HEK293 (cell line): ENCODE results near the gene S1PR3.

ENCODE experiments used
- CTCF ChIA-PET: fragments of 350-600 bp; formaldehyde crosslinking; extraction: SDS; loops from one replicate; lab custom pipeline; 2021; ENCODE audit warnings: antibody characterized with exemption; lab: Yijun Ruan, JAX
- POLR2A ChIA-PET: fragments of 300-600 bp; formaldehyde crosslinking; extraction: SDS; loops from one replicate; lab custom pipeline; 2020; ENCODE audit warnings: antibody characterized with exemption, inconsistent platforms; lab: Yijun Ruan, JAX
- H3K27ac ChIP-seq: fragments of 200-500 bp; sonication (Bioruptor generic); 2 replicates; pipeline ENCODE4 v1.5.1; 2014; ENCODE audit warnings: low read depth, low read length, control low read depth, inconsistent platforms; ENCODE audit errors: extremely low read depth
- H3K36me3 ChIP-seq, 2 experiments: fragments of 200-500 bp in 1 of 2; sonication (Bioruptor generic) in 1 of 2; 1 replicate in 1 of 2; 2 replicates in 1 of 2; pipeline ENCODE4 v1.5.1; 2014 to 2017; ENCODE audit warnings: inconsistent platforms in 2 of 2, low read length in 2 of 2; ENCODE audit not compliant: control insufficient read depth in 2 of 2, insufficient read depth in 1 of 2
- H3K4me1 ChIP-seq: fragments of 200-500 bp; sonication (Bioruptor generic); 2 replicates; pipeline ENCODE4 v1.5.1; 2014; ENCODE audit warnings: mild to moderate bottlenecking, low read length, inconsistent platforms; ENCODE audit not compliant: control insufficient read depth, insufficient read depth
- H3K4me3 ChIP-seq: 2 replicates; pipeline ENCODE4 v1.5.1; 2011; ENCODE audit warnings: low read depth, mild to moderate bottlenecking, control low read depth, low read length, moderate library complexity
- H3K9me3 ChIP-seq: fragments of 200-500 bp; sonication (Bioruptor generic); 2 replicates; pipeline ENCODE4 v1.5.1; 2014; ENCODE audit warnings: low read depth, low read length, inconsistent platforms; ENCODE audit not compliant: control insufficient read depth, insufficient read depth
- ZBTB10 ChIP-seq: fragments of 450-650 bp; formaldehyde crosslinking; IDR thresholded peaks from 2 replicates; pipeline ENCODE4 v1.5.1; 2016; ENCODE audit warnings: missing biosample characterization, missing genetic modification characterization
- ZBTB26 ChIP-seq: fragments of 450-650 bp; formaldehyde crosslinking; optimal IDR thresholded peaks from 2 replicates; pipeline ENCODE3; 2016; ENCODE audit warnings: missing biosample characterization, mild to moderate bottlenecking, missing genetic modification characterization
- ZFP37 ChIP-seq: fragments of 450-650 bp; formaldehyde crosslinking; IDR thresholded peaks from 2 replicates; pipeline ENCODE4 v1.5.1; 2016; ENCODE audit warnings: missing biosample characterization, missing genetic modification characterization
- ZIC2 ChIP-seq: fragments of 450-650 bp; formaldehyde crosslinking; IDR thresholded peaks from 2 replicates; pipeline ENCODE4 v1.5.1; 2016; ENCODE audit warnings: missing biosample characterization, missing genetic modification characterization
- ZNF138 ChIP-seq: fragments of 450-650 bp; formaldehyde crosslinking; IDR thresholded peaks from 2 replicates; pipeline ENCODE4 v1.5.1; 2016; ENCODE audit warnings: missing biosample characterization, missing genetic modification characterization, borderline replicate concordance
- ZNF18 ChIP-seq: fragments of 450-650 bp; formaldehyde crosslinking; IDR thresholded peaks from 2 replicates; pipeline ENCODE4 v1.5.1; 2016; ENCODE audit warnings: missing biosample characterization, missing genetic modification characterization
- ZNF391 ChIP-seq: fragments of 450-650 bp; formaldehyde crosslinking; IDR thresholded peaks from 2 replicates; pipeline ENCODE4 v1.5.1; 2016; ENCODE audit warnings: low read depth, missing biosample characterization, missing genetic modification characterization, borderline replicate concordance
- ZNF398 ChIP-seq: fragments of 450-650 bp; formaldehyde crosslinking; IDR thresholded peaks from 2 replicates; pipeline ENCODE4 v1.5.1; 2017; ENCODE audit warnings: missing biosample characterization, missing genetic modification characterization
- ZNF404 ChIP-seq: fragments of 450-650 bp; formaldehyde crosslinking; IDR thresholded peaks from 2 replicates; pipeline ENCODE4 v1.5.1; 2017; ENCODE audit warnings: missing biosample characterization, missing genetic modification characterization
- ZNF449 ChIP-seq: fragments of 450-650 bp; formaldehyde crosslinking; IDR thresholded peaks from 2 replicates; pipeline ENCODE4 v1.5.1; 2017; ENCODE audit warnings: missing biosample characterization, mild to moderate bottlenecking, missing genetic modification characterization, moderate library complexity
- ZNF48 ChIP-seq: fragments of 450-650 bp; formaldehyde crosslinking; IDR thresholded peaks from 2 replicates; pipeline ENCODE4 v1.5.1; 2016; ENCODE audit warnings: missing biosample characterization, missing genetic modification characterization
- ZNF510 ChIP-seq: fragments of 450-650 bp; formaldehyde crosslinking; IDR thresholded peaks from 2 replicates; pipeline ENCODE4 v1.5.1; 2018; ENCODE audit warnings: mild to moderate bottlenecking, missing genetic modification characterization, missing biosample characterization; ENCODE audit not compliant: insufficient replicate concordance
- ZNF518A ChIP-seq: fragments of 450-650 bp; formaldehyde crosslinking; conservative IDR thresholded peaks from 2 replicates; pipeline ENCODE4 v1.5.1; 2016; ENCODE audit warnings: low read depth, missing biosample characterization, missing genetic modification characterization
- ZNF561 ChIP-seq: fragments of 450-650 bp; IDR thresholded peaks from 2 replicates; pipeline ENCODE4 v1.5.1; 2018; ENCODE audit warnings: missing biosample characterization, missing genetic modification characterization, borderline replicate concordance
- ZNF624 ChIP-seq: fragments of 450-650 bp; formaldehyde crosslinking; IDR thresholded peaks from 2 replicates; pipeline ENCODE4 v1.5.1; 2017; ENCODE audit warnings: missing biosample characterization, missing genetic modification characterization
- ZNF626 ChIP-seq: fragments of 450-650 bp; sonication (Bioruptor Pico); formaldehyde crosslinking; IDR thresholded peaks from 2 replicates; pipeline ENCODE4 v1.5.1; 2018; ENCODE audit warnings: missing biosample characterization, missing genetic modification characterization, inconsistent platforms
- ZSCAN5A ChIP-seq: fragments of 450-650 bp; formaldehyde crosslinking; IDR thresholded peaks from 2 replicates; pipeline ENCODE4 v1.5.1; 2016; ENCODE audit warnings: missing biosample characterization, missing genetic modification characterization

Gene S1PR3

GRCh38 chr9:89037891-89038290 is 46.6 kb downstream of the S1PR3 start:
- no peaks in the 10 kb centered on the region for H3K36me3 ChIP-seq
- H3K27ac ChIP-seq: no peak overlapping the region
- H3K4me3 ChIP-seq: no peak overlapping the region
- POLR2A ChIA-PET: no interaction called here
- TF ChIP-seq ZNF624 (tag by site-specific recombination) (no peak), ZIC2 (no peak), ZNF398 (tag by site-specific recombination) (no peak), ZBTB10 (tag by site-specific recombination) (no peak), ZNF561 (tag by site-specific recombination) (no peak), ZNF510 (tag by site-specific recombination) (no peak), ZNF404 (tag by site-specific recombination) (no peak), ZBTB26 (tag by site-specific recombination) (no peak), ZNF18 (tag by site-specific recombination) (no peak), ZSCAN5A (tag by site-specific recombination) (no peak), ZNF449 (tag by site-specific recombination) (no peak), ZNF48 (tag by site-specific recombination) (no peak), ZNF626 (tag by site-specific recombination) (no peak), ZNF391 (tag by site-specific recombination) (no peak), ZNF138 (tag by site-specific recombination) (no peak), ZFP37 (tag by site-specific recombination) (no peak), ZNF518A (tag by site-specific recombination) (no peak)
- CTCF ChIA-PET: no interaction called here
- H3K4me1 ChIP-seq: peaks cover 5% of the 10 kb centered on the region; the same call in 1 of the 2 replicates
- no peaks in the 10 kb centered on the region for H3K9me3 ChIP-seq
